NCI-H510A (cell line): ENCODE measurements around the gene GRIK3.
A peak's percentile ranks its signal among the peaks of the same experiment; 100 is the strongest.
"Not testable (repeated sequence)": the region's sequence is repeated elsewhere in the genome, so short reads cannot be mapped to it uniquely, and the experiment has no call there.

ENCODE experiments used
- DNase-seq: peaks from one replicate; lab custom pipeline; 2025; lab: John Stamatoyannopoulos, UW

GRIK3 gene

GRCh38 chr1:36941316-36941978 lies 92.9 kb downstream of the GRIK3 start:
- DNase-seq: peak; percentile 83

GRCh38 chr1:36938819-36939218 lies 95.5 kb downstream of the GRIK3 start:
- DNase-seq: no peak

GRCh38 chr1:36937371-36937770 lies 96.9 kb downstream of the GRIK3 start:
- no peak for DNase-seq

- peak; percentile 99 for DNase-seq
These were observed 100.3 kb downstream of the GRIK3 start for GRCh38 chr1:36934061-36934460.

- DNase-seq: no peak
These were observed 106.5 kb downstream of the GRIK3 start for GRCh38 chr1:36927826-36928225.

GRCh38 chr1:36925251-36925650 lies 109.1 kb downstream of the GRIK3 start:
- DNase-seq: no peak

- DNase-seq: peak; percentile 97
These were observed 110.0 kb downstream of the GRIK3 start for GRCh38 chr1:36924282-36924811.

- no peak for DNase-seq
These were observed 111.5 kb downstream of the GRIK3 start for GRCh38 chr1:36922593-36923426.

- DNase-seq: no peak
These were observed 112.2 kb downstream of the GRIK3 start for GRCh38 chr1:36922071-36922470.

- DNase-seq: no peak
These were observed 113.4 kb downstream of the GRIK3 start for GRCh38 chr1:36920801-36921405.

GRCh38 chr1:36920371-36920770 lies 113.9 kb downstream of the GRIK3 start:
- no peak for DNase-seq

GRCh38 chr1:36919491-36920145 lies 114.7 kb downstream of the GRIK3 start:
- peak; percentile 68 for DNase-seq

- DNase-seq: no peak
These were observed 115.7 kb downstream of the GRIK3 start for GRCh38 chr1:36918604-36919003.

- DNase-seq: not testable (repeated sequence)
These were observed 117.8 kb downstream of the GRIK3 start for GRCh38 chr1:36916542-36916941.

- peak; percentile 100 for DNase-seq
These were observed 120.7 kb downstream of the GRIK3 start for GRCh38 chr1:36913484-36914060.

- no peak for DNase-seq
These were observed 121.3 kb downstream of the GRIK3 start for GRCh38 chr1:36913016-36913415.

- DNase-seq: no peak
These were observed 121.9 kb downstream of the GRIK3 start for GRCh38 chr1:36912365-36912865.

- DNase-seq: no peak
These were observed 122.6 kb downstream of the GRIK3 start for GRCh38 chr1:36911561-36912364.

- no peak for DNase-seq
These were observed 123.3 kb downstream of the GRIK3 start for GRCh38 chr1:36910886-36911540.
